GM20431 (cell line): ENCODE data around the gene RBM12.
"Not testable (repeated sequence)": the region's sequence is repeated elsewhere in the genome, so short reads cannot be mapped to it uniquely, and the experiment has no call there.

ENCODE experiments used
- in situ Hi-C: fragments of 300-500 bp; cut with MseI, MboI; formaldehyde crosslinking; loops from one replicate; pipeline ENCODE4 v1.15.0; 2020; ENCODE audit warnings: low sequenced_read_pairs; ENCODE audit not compliant: unreplicated experiment

RBM12 gene

GRCh38 chr20:35664466-35665206 lies at the start of gene RBM12, which contains the start of gene CPNE1:
Gene RBM12 (minus strand): TSS chr20:35664900. CDS start chr20:35655322, 9,578 bp downstream.
Gene CPNE1 (minus strand): TSS chr20:35664900. CDS start chr20:35632923, 31,977 bp downstream.
- in situ Hi-C loops: no loop called here

- in situ Hi-C loops: no loop called here
Observed at GRCh38 chr20:35714127-35714526, 49.4 kb upstream of the RBM12 start.

GRCh38 chr20:35713120-35713519 lies 48.4 kb upstream of the RBM12 start:
- in situ Hi-C loops: not testable (repeated sequence)

GRCh38 chr20:35711588-35712209 lies 47.0 kb upstream of the RBM12 start:
- in situ Hi-C loops: no loop called here

- in situ Hi-C loops: no loop called here
Observed at GRCh38 chr20:35710884-35711587, 46.3 kb upstream of the RBM12 start.

GRCh38 chr20:35710039-35710438 lies 45.3 kb upstream of the RBM12 start:
- in situ Hi-C loops: no loop called here

GRCh38 chr20:35709259-35709658 lies 44.6 kb upstream of the RBM12 start:
- in situ Hi-C loops: no loop called here

- in situ Hi-C loops: no loop called here
Observed at GRCh38 chr20:35708502-35708901, 43.8 kb upstream of the RBM12 start.

GRCh38 chr20:35706591-35707529 lies 42.2 kb upstream of the RBM12 start:
- in situ Hi-C loops: not testable (repeated sequence)

- in situ Hi-C loops: not testable (repeated sequence)
Observed at GRCh38 chr20:35705894-35706293, 41.2 kb upstream of the RBM12 start.

GRCh38 chr20:35704514-35705261 lies 40.0 kb upstream of the RBM12 start:
- in situ Hi-C loops: no loop called here

- in situ Hi-C loops: no loop called here
Observed at GRCh38 chr20:35702824-35703695, 38.4 kb upstream of the RBM12 start.

- in situ Hi-C loops: no loop called here
Observed at GRCh38 chr20:35702051-35702823, 37.5 kb upstream of the RBM12 start.

- in situ Hi-C loops: no loop called here
Observed at GRCh38 chr20:35700625-35701148, 36.0 kb upstream of the RBM12 start.

- in situ Hi-C loops: no loop called here
Observed at GRCh38 chr20:35699957-35700624, 35.4 kb upstream of the RBM12 start.

GRCh38 chr20:35699127-35699956 lies 34.6 kb upstream of the RBM12 start, which contains the start of the genes NFS1 and ROMO1:
Gene NFS1 (minus strand): TSS chr20:35699352. CDS start chr20:35699288, 64 bp downstream.
Gene ROMO1 (plus strand): TSS chr20:35699405. CDS start chr20:35699633, 228 bp downstream.
- in situ Hi-C loops: no loop called here
